Epithelial cell of proximal tubule (primary cell): ENCODE measurements around the gene HSPA12A. TPM values are rescaled to one million over a fixed set of nuclear protein-coding genes. Genes with fewer than 3 reads are reported as not detected.
A peak's percentile ranks its signal among the peaks of the same experiment; 100 is the strongest.

Source experiments
- DNase-seq: peaks from one replicate; pipeline ENCODE4 v3.0.0-alpha.2; 2011; ENCODE audit warnings: low read depth
- H3K4me3 ChIP-seq: 2 replicates; pipeline ENCODE4 v1.5.1; 2011; ENCODE audit warnings: low read depth, mild to moderate bottlenecking, low read length
- CTCF ChIP-seq: conservative IDR thresholded peaks from 2 replicates; pipeline ENCODE4 v1.5.1; 2012; ENCODE audit warnings: low read depth, mild to moderate bottlenecking, low read length
- total RNA-seq: library from RNA; depleted of rRNA; stranded (reverse); fragments of >200 nt; gene quantifications from 2 replicates; pipeline ENCODE4 v1.2.3, GENCODE V29; 2015

The HSPA12A gene
- total RNA-seq, 1 donor from 2014 or later: 13.0 TPM

- no peak for TF ChIP-seq CTCF
- no peak overlapping the region for H3K4me3 ChIP-seq
- DNase-seq: no peak
These were observed 86.3 kb downstream of the HSPA12A start for GRCh38 chr10:116656044-116656443.

GRCh38 chr10:116655568-116655967 is 86.8 kb downstream of the HSPA12A start:
- DNase-seq: no peak
- no peak overlapping the region for H3K4me3 ChIP-seq
- no peak for TF ChIP-seq CTCF

GRCh38 chr10:116654816-116655215 is 87.5 kb downstream of the HSPA12A start:
- DNase-seq: no peak
- peak; percentile 38 for TF ChIP-seq CTCF

GRCh38 chr10:116653885-116654284 is 88.5 kb downstream of the HSPA12A start:
- no peak for TF ChIP-seq CTCF
- no peak overlapping the region for H3K4me3 ChIP-seq
- DNase-seq: no peak

More at GRCh38 chr10:116654816-116655215, 87.5 kb downstream of the HSPA12A start:
- no peak overlapping the region for H3K4me3 ChIP-seq

GRCh38 chr10:116648903-116649302 is 93.5 kb downstream of the HSPA12A start:
- DNase-seq: no peak
- no peak overlapping the region for H3K4me3 ChIP-seq
- no peak for TF ChIP-seq CTCF

GRCh38 chr10:116646502-116646901 is 95.9 kb downstream of the HSPA12A start:
- H3K4me3 ChIP-seq: no peak overlapping the region
- DNase-seq: no peak
- no peak for TF ChIP-seq CTCF

GRCh38 chr10:116637830-116638229 is 104.5 kb downstream of the HSPA12A start:
- H3K4me3 ChIP-seq: no peak overlapping the region
- no peak for DNase-seq
- TF ChIP-seq CTCF: no peak
